Right renal pelvis (tissue), 4 donors: ENCODE results near the gene BARHL1. TPM values are rescaled to one million over a fixed set of nuclear protein-coding genes. Genes with fewer than 3 reads are reported as not detected.

ENCODE experiments used
- polyA plus RNA-seq, 4 donors: library from polyadenylated mRNA; unstranded; fragments of 120-200 nt; gene quantifications; one replicate each; pipeline ENCODE4 v1.2.1, GENCODE V29; 2013; ENCODE audit not compliant: insufficient read length in 4 of 4

BARHL1 gene
- polyA plus RNA-seq, 4 donors: not detected

Other genes with a start within 250 kb of the BARHL1 start
- 10 to 100 TPM; 43.8 to 52.7 (median 46.4) TPM for gene SETX, start 227.6 kb upstream of the BARHL1 start, polyA plus RNA-seq
- gene TTF1, start 175.8 kb upstream of the BARHL1 start, polyA plus RNA-seq: 10 to 100 TPM; 17.0 to 20.8 (median 20.3) TPM
- gene CFAP77, start 172.4 kb upstream of the BARHL1 start, polyA plus RNA-seq: 1 to 10 TPM in 1 of 4 donors, under 1 TPM in 3; 0.79 to 2.0 (median 0.91) TPM
- 10 to 100 TPM; 15.5 to 19.2 (median 16.8) TPM for gene DDX31, start 87.4 kb downstream of the BARHL1 start, polyA plus RNA-seq
- 10 to 100 TPM; 25.0 to 28.8 (median 28.6) TPM for gene GTF3C4, start 87.9 kb downstream of the BARHL1 start, polyA plus RNA-seq